Peyer's patch (tissue), 4 donors: ENCODE data around the gene MOB3A. TPM values are rescaled to one million over a fixed set of nuclear protein-coding genes. Genes with fewer than 3 reads are reported as not detected.
A peak's percentile ranks its signal among the peaks of the same experiment; 100 is the strongest.

Experiments
- DNase-seq, 3 donors: peaks; one replicate each; pipeline ENCODE4 v3.0.0-alpha.2; 2017 to 2019
- H3K27ac ChIP-seq, 4 donors: fragments of 200-600 bp; sonication (generic); one replicate each; pipeline ENCODE4 v1.5.1; 2016 to 2019
- H3K27me3 ChIP-seq, 2 donors: fragments of 200-600 bp; sonication (generic); one replicate each; pipeline ENCODE4 v1.5.1; 2019
- H3K36me3 ChIP-seq, 3 donors: fragments of 200-600 bp; sonication (generic); one replicate each; pipeline ENCODE4 v1.5.1; 2016 to 2019
- H3K4me1 ChIP-seq, 4 donors: fragments of 200-600 bp; sonication (generic); one replicate each; pipeline ENCODE4 v1.5.1; 2016 to 2019
- H3K4me3 ChIP-seq, 4 donors: fragments of 200-600 bp; sonication (generic); 1 replicate in 3 of 4; 2 replicates in 1 of 4; pipeline ENCODE4 v1.5.1; 2016 to 2019; ENCODE audit warnings: mild to moderate bottlenecking in 1 of 4
- H3K9me3 ChIP-seq, 4 donors: fragments of 200-600 bp; sonication (generic); one replicate each; pipeline ENCODE4 v1.5.1; 2016 to 2019; ENCODE audit warnings: mild to moderate bottlenecking in 1 of 4
- CTCF ChIP-seq, 6 experiments: fragments of 450-650 bp in 4 of 6; fragments of 200-600 bp in 2 of 6; sonication (generic) in 1 of 6; IDR thresholded peaks; one replicate each; pipeline ENCODE4 v1.5.1; 2017 to 2019; ENCODE audit warnings: antibody characterized with exemption in 6 of 6, mild to moderate bottlenecking in 3 of 6, moderate library complexity in 1 of 6
- POLR2A ChIP-seq, 2 donors: fragments of 450-650 bp; IDR thresholded peaks; one replicate each; pipeline ENCODE4 v1.5.1; 2017; ENCODE audit warnings: antibody characterized with exemption in 2 of 2, mild to moderate bottlenecking in 2 of 2, moderate library complexity in 2 of 2
- total RNA-seq, 4 donors: library from RNA; depleted of rRNA; stranded (reverse); fragments of >200 nt; gene quantifications; one replicate each; pipeline ENCODE4 v1.1.0, GENCODE V29; 2016

The MOB3A gene
- total RNA-seq, 4 donors from 2014 or later, result 32.6 to 55.3 (median 35.1) TPM

- TF ChIP-seq CTCF (IDR thresholded peaks at IDR 0.05), result no peak
- no peak for TF ChIP-seq POLR2A (IDR thresholded peaks at IDR 0.05)
- peak overlapping the region in 1 of 4 donors; percentile 22 for H3K27ac ChIP-seq
- peaks cover 6 to 43% (median 26%) of the 10 kb centered on the region in 4 donors for H3K4me1 ChIP-seq
- H3K4me3 ChIP-seq, result no peak overlapping the region
- peaks cover 0 to 8% (median 3%) of the 10 kb centered on the region in 4 donors for H3K9me3 ChIP-seq
- DNase-seq, result peak in 1 of 3 donors; percentile 49
- peaks cover 0 to 57% (median 0%) of the 10 kb centered on the region in 3 donors for H3K36me3 ChIP-seq
- no peaks in the 10 kb centered on the region for H3K27me3 ChIP-seq
Observed at GRCh38 chr19:2039089-2039958, 56.8 kb downstream of the MOB3A start.

GRCh38 chr19:2038284-2039088 is 57.6 kb downstream of the MOB3A start:
- H3K9me3 ChIP-seq, result peaks cover 0 to 8% (median 3%) of the 10 kb centered on the region in 4 donors
- no peak for DNase-seq
- no peak overlapping the region for H3K27ac ChIP-seq
- peaks cover 0 to 52% (median 0%) of the 10 kb centered on the region in 3 donors for H3K36me3 ChIP-seq
- H3K4me3 ChIP-seq, result no peak overlapping the region
- TF ChIP-seq POLR2A (IDR thresholded peaks at IDR 0.05) (no peak), CTCF (IDR thresholded peaks at IDR 0.05) (no peak)
- H3K4me1 ChIP-seq, result peaks cover 6 to 45% (median 22%) of the 10 kb centered on the region in 4 donors
- no peaks in the 10 kb centered on the region for H3K27me3 ChIP-seq

- peaks cover 0 to 44% (median 0%) of the 10 kb centered on the region in 3 donors for H3K36me3 ChIP-seq
- peak in 1 of 3 donors; percentile 48 for DNase-seq
- no peaks in the 10 kb centered on the region for H3K27me3 ChIP-seq
- H3K9me3 ChIP-seq, result peaks cover 0 to 8% (median 3%) of the 10 kb centered on the region in 4 donors
- peaks cover 6 to 45% (median 20%) of the 10 kb centered on the region in 4 donors for H3K4me1 ChIP-seq
- H3K4me3 ChIP-seq, result no peak overlapping the region
- no peak overlapping the region for H3K27ac ChIP-seq
- TF ChIP-seq POLR2A (IDR thresholded peaks at IDR 0.05) (no peak), CTCF (IDR thresholded peaks at IDR 0.05) (no peak)
Observed at GRCh38 chr19:2037651-2038255, 58.4 kb downstream of the MOB3A start.

GRCh38 chr19:2036424-2036823 is 59.7 kb downstream of the MOB3A start:
- peaks cover 0 to 38% (median 0%) of the 10 kb centered on the region in 3 donors for H3K36me3 ChIP-seq
- no peak for TF ChIP-seq CTCF (IDR thresholded peaks at IDR 0.05)
- no peak for TF ChIP-seq POLR2A (IDR thresholded peaks at IDR 0.05)
- peaks cover 0 to 8% (median 3%) of the 10 kb centered on the region in 4 donors for H3K9me3 ChIP-seq
- no peak overlapping the region for H3K4me3 ChIP-seq
- DNase-seq, result no peak
- H3K27ac ChIP-seq, result no peak overlapping the region
- no peaks in the 10 kb centered on the region for H3K27me3 ChIP-seq
- H3K4me1 ChIP-seq, result peaks cover 8 to 48% (median 23%) of the 10 kb centered on the region in 4 donors

GRCh38 chr19:2035590-2035991 is 60.5 kb downstream of the MOB3A start:
- DNase-seq, result peak in 1 of 3 donors; percentile 45
- TF ChIP-seq CTCF (IDR thresholded peaks at IDR 0.05) (no peak), POLR2A (IDR thresholded peaks at IDR 0.05) (no peak)
- peak overlapping the region in 1 of 4 donors; percentile 76 for H3K27ac ChIP-seq
- H3K4me1 ChIP-seq, result peaks cover 5 to 41% (median 18%) of the 10 kb centered on the region in 4 donors
- H3K27me3 ChIP-seq, result no peaks in the 10 kb centered on the region
- peaks cover 0 to 8% (median 3%) of the 10 kb centered on the region in 4 donors for H3K9me3 ChIP-seq
- no peak overlapping the region for H3K4me3 ChIP-seq
- peaks cover 0 to 29% (median 0%) of the 10 kb centered on the region in 3 donors for H3K36me3 ChIP-seq
